ENCODE results near the gene NOD2. TPM values are rescaled to one million over a fixed set of nuclear protein-coding genes. Genes with fewer than 3 reads are reported as not detected.

NOD2 gene
- total and polyA plus RNA-seq, 2 of the 13 experiments (the other 11 are each of a cell fraction or from before 2014, with no cell fraction given): 0.27 to 0.81 TPM

GRCh38 chr16:50679676-50680555 is 13.5 kb upstream of the NOD2 start:
- POLR2A ChIA-PET: interaction anchor here (1.7 kb wide), 1 partner anchor 16 kb away, joined by 4 read pairs; no protein-coding TSS in a partner anchor
- TF ChIP-seq HMG20B (CRISPR knock-in tag; conservative IDR thresholded peaks at IDR 0.05) (no peak), ZNF343 (CRISPR knock-in tag; IDR thresholded peaks at IDR 0.05) (no peak), ZNF629 (CRISPR knock-in tag; conservative IDR thresholded peaks at IDR 0.05) (peak; percentile 50; the same call in 1 of the 2 replicates)
- no peak overlapping the region for H3K27ac ChIP-seq (ENCODE audit: extremely low read length, insufficient read depth, low read length)
- H3K79me2 ChIP-seq (ENCODE audit: insufficient read depth, low read length): no peaks in the 10 kb centered on the region
- in situ Hi-C loops (cut with HindIII; ENCODE audit: extremely low pct_ligation_motif_present, low pct_unique_long_range_greater_than_20kb) (no loop called here), intact Hi-C loops (cut with micrococcal nuclease; ENCODE audit: unreplicated experiment) (no loop called here)
- DNase-seq (ENCODE audit: low spot score) (no peak), FAIRE-seq (no peak), ATAC-seq (no peak)
- no peak overlapping the region for H3K9ac ChIP-seq (ENCODE audit: insufficient read depth, low read depth, low read length)
- no peak overlapping the region for H3K4me2 ChIP-seq (ENCODE audit: low read depth, low read length)
- H4K20me1 ChIP-seq (ENCODE audit: insufficient read depth, low read length): no peaks in the 10 kb centered on the region
- no peaks in the 10 kb centered on the region for H3K36me3 ChIP-seq (replicated peaks in 1 of 2; ENCODE audit: control insufficient read depth in 1 of 2, insufficient read depth in 2 of 2, low read length in 2 of 2)
- no TSS peak for BruUV-seq (replicated peaks)
- H2AFZ ChIP-seq (ENCODE audit: low read length): no peak overlapping the region
- WGBS (ENCODE audit: low lambda C conversion rate): 41% methylated on average over 6 of the region's 6 CpGs
- H3K27me3 ChIP-seq (ENCODE audit: control insufficient read depth in 1 of 2, insufficient read depth in 2 of 2, low read length in 2 of 2): peaks cover 0 to 8% of the 10 kb centered on the region in 2 experiments; a peak in 3 of 5 replicates
- peaks cover 10% of the 10 kb centered on the region for H3K4me1 ChIP-seq (ENCODE audit: insufficient read depth, low read length)
- no peak overlapping the region for H3K4me3 ChIP-seq (replicated peaks in 1 of 3; ENCODE audit: insufficient read depth in 1 of 3, low read depth in 2 of 3, low read length in 3 of 3)
- CTCF ChIA-PET (ENCODE audit: low intra/inter-chr PET ratio, low total read pairs): no interaction called here
- no peaks in the 10 kb centered on the region for H3K9me3 ChIP-seq (ENCODE audit: low read length)

GRCh38 chr16:50680556-50680893 is 12.9 kb upstream of the NOD2 start:
- H3K4me2 ChIP-seq (ENCODE audit: low read depth, low read length): no peak overlapping the region
- no peaks in the 10 kb centered on the region for H3K9me3 ChIP-seq (ENCODE audit: low read length)
- 27% methylated on average over 3 of the region's 3 CpGs for WGBS (ENCODE audit: low lambda C conversion rate)
- TF ChIP-seq THYN1 (CRISPR knock-in tag; IDR thresholded peaks at IDR 0.05; ENCODE audit: borderline replicate concordance, low read depth) (no peak), ELF3 (CRISPR knock-in tag; IDR thresholded peaks at IDR 0.05) (no peak), ZNF772 (CRISPR knock-in tag; IDR thresholded peaks at IDR 0.05) (no peak), EED (CRISPR knock-in tag; IDR thresholded peaks at IDR 0.05) (no peak), HMG20A (CRISPR knock-in tag; IDR thresholded peaks at IDR 0.05; ENCODE audit: borderline replicate concordance) (no peak), TSC22D2 (CRISPR knock-in tag; IDR thresholded peaks at IDR 0.05; ENCODE audit: borderline replicate concordance) (no peak), FLYWCH1 (CRISPR knock-in tag; IDR thresholded peaks at IDR 0.05) (no peak), KLF11 (CRISPR knock-in tag; IDR thresholded peaks at IDR 0.05) (no peak), SAP130 (CRISPR knock-in tag; IDR thresholded peaks at IDR 0.05; ENCODE audit: low read depth) (no peak), HNRNPL (IDR thresholded peaks at IDR 0.05; ENCODE audit: low read depth, low read length) (no peak), TCF12 (IDR thresholded peaks at IDR 0.05) (no peak), TCF12 (CRISPR knock-in tag; IDR thresholded peaks at IDR 0.05) (no peak), NONO (IDR thresholded peaks at IDR 0.05) (no peak), NONO (CRISPR knock-in tag; conservative IDR thresholded peaks at IDR 0.05) (no peak), ZFP37 (CRISPR knock-in tag; IDR thresholded peaks at IDR 0.05; ENCODE audit: borderline replicate concordance) (no peak), KLF15 (CRISPR knock-in tag; IDR thresholded peaks at IDR 0.05; ENCODE audit: borderline replicate concordance) (no peak), ZNF468 (CRISPR knock-in tag; IDR thresholded peaks at IDR 0.05) (no peak), ZC3H4 (CRISPR knock-in tag; IDR thresholded peaks at IDR 0.05; ENCODE audit: borderline replicate concordance) (no peak), GABPB1 (CRISPR knock-in tag; IDR thresholded peaks at IDR 0.05) (no peak), ZBTB7B (CRISPR knock-in tag; IDR thresholded peaks at IDR 0.05) (no peak)
- no peak overlapping the region for H3K9ac ChIP-seq (ENCODE audit: insufficient read depth, low read depth, low read length)
- H3K27ac ChIP-seq (ENCODE audit: extremely low read length, insufficient read depth, low read length): no peak overlapping the region
- H3K4me3 ChIP-seq (replicated peaks in 1 of 3; ENCODE audit: insufficient read depth in 1 of 3, low read depth in 2 of 3, low read length in 3 of 3): no peak overlapping the region
- no peak for ATAC-seq
- peaks cover 0 to 10% of the 10 kb centered on the region in 2 experiments; a peak in 4 of 5 replicates for H3K27me3 ChIP-seq (ENCODE audit: control insufficient read depth in 1 of 2, insufficient read depth in 2 of 2, low read length in 2 of 2)
- in situ Hi-C loops (cut with HindIII; ENCODE audit: extremely low pct_ligation_motif_present, low pct_unique_long_range_greater_than_20kb): no loop called here
- POLR2A ChIA-PET: no interaction called here
- BruUV-seq (replicated peaks): no TSS peak
- DNase-seq (ENCODE audit: low spot score): no peak
- H3K36me3 ChIP-seq (replicated peaks in 1 of 2; ENCODE audit: control insufficient read depth in 1 of 2, insufficient read depth in 2 of 2, low read length in 2 of 2): no peaks in the 10 kb centered on the region
- no peaks in the 10 kb centered on the region for H4K20me1 ChIP-seq (ENCODE audit: insufficient read depth, low read length)
- peaks cover 10% of the 10 kb centered on the region for H3K4me1 ChIP-seq (ENCODE audit: insufficient read depth, low read length)
- CTCF ChIA-PET (ENCODE audit: low intra/inter-chr PET ratio, low total read pairs): no interaction called here
- no peak overlapping the region for H2AFZ ChIP-seq (ENCODE audit: low read length)
- FAIRE-seq: no peak
- intact Hi-C loops (cut with micrococcal nuclease; ENCODE audit: unreplicated experiment): no loop called here
- H3K79me2 ChIP-seq (ENCODE audit: insufficient read depth, low read length): no peaks in the 10 kb centered on the region

Measured in HepG2 (cell line).